ENCODE data around the gene SYT11. TPM values are rescaled to one million over a fixed set of nuclear protein-coding genes. Genes with fewer than 3 reads are reported as not detected.

The SYT11 gene
- total RNA-seq, 2 experiments from 2014 or later, result 8.7 to 9.2 TPM

- ChIA-PET CTCF (interaction anchor here (1.3 kb wide), 1 partner anchor 53 kb away, joined by 3 read pairs; the partner anchor contains the start of gene GON4L), POLR2A (interaction anchor here (1.2 kb wide), 1 partner anchor 30 kb away, joined by 3 read pairs; no protein-coding TSS in a partner anchor)
- Mint-ChIP-seq H3K4me1 (ENCODE audit: low read depth) (peaks cover 21% of the 10 kb centered on the region), H3K9me3 (no peaks in the 10 kb centered on the region), H3K27ac (peak overlapping the region; percentile 98), H3K36me3 (ENCODE audit: low read depth) (peaks cover 41% of the 10 kb centered on the region), H3K27me3 (no peaks in the 10 kb centered on the region), H3K4me3 (peak overlapping the region; percentile 94)
- intact Hi-C loops (cut with micrococcal nuclease), result no loop called here
- no peak for TF ChIP-seq CTCF (IDR thresholded peaks at IDR 0.05)
- DNase-seq (no peak), ATAC-seq (no peak)
These were observed 50.5 kb downstream of the SYT11 start for GRCh38 chr1:155909894-155910293.

- ATAC-seq, result peak; percentile 37
- CTCF ChIA-PET, result interaction anchor here (1.3 kb wide), 1 partner anchor 54 kb away, joined by 3 read pairs; the partner anchor contains the start of gene GON4L
These were observed 51.3 kb downstream of the SYT11 start for GRCh38 chr1:155910621-155911121.

GRCh38 chr1:155911156-155912055, 52.0 kb downstream of the SYT11 start, which contains the start of gene RIT1:
RIT1 (minus strand) TSS chr1:155911349; CDS start chr1:155910761, 588 bp downstream.
- no peaks in the 10 kb centered on the region for H3K27me3 Mint-ChIP-seq
- H3K4me3 Mint-ChIP-seq, result peak within 1 kb of the TSS; percentile 94
- DNase-seq, result peak; percentile 92
- CTCF ChIA-PET, result interaction anchor here (1.3 to 1.4 kb wide), 4 partner anchors 21 to 78 kb away, joined by 3 to 5 read pairs (median 3); partner anchors contain the start of gene GON4L
- no peaks in the 10 kb centered on the region for H3K9me3 Mint-ChIP-seq
- peak; percentile 9 for TF ChIP-seq CTCF (IDR thresholded peaks at IDR 0.05)
- H3K36me3 Mint-ChIP-seq (ENCODE audit: low read depth), result peaks cover 46% of the 10 kb centered on the region
- H3K4me1 Mint-ChIP-seq (ENCODE audit: low read depth), result peaks cover 21% of the 10 kb centered on the region
- POLR2A ChIA-PET, result interaction anchor here (0.8 to 1.3 kb wide), 6 partner anchors 13 to 65 kb away, joined by 3 to 8 read pairs (median 3); no protein-coding TSS in a partner anchor
- peak; percentile 94 for ATAC-seq
- intact Hi-C loops (cut with micrococcal nuclease), result no loop called here
- peak within 1 kb of the TSS; percentile 98 for H3K27ac Mint-ChIP-seq

More at GRCh38 chr1:155910621-155911121, 51.3 kb downstream of the SYT11 start:
- POLR2A ChIA-PET, result interaction anchor here (1.1 to 1.2 kb wide), 2 partner anchors 24 to 30 kb away, joined by 3 to 4 read pairs; no protein-coding TSS in a partner anchor
- Mint-ChIP-seq H3K36me3 (ENCODE audit: low read depth) (peaks cover 42% of the 10 kb centered on the region), H3K27ac (peak overlapping the region; percentile 98), H3K27me3 (no peaks in the 10 kb centered on the region), H3K4me3 (peak overlapping the region; percentile 94), H3K4me1 (ENCODE audit: low read depth) (peaks cover 21% of the 10 kb centered on the region), H3K9me3 (no peaks in the 10 kb centered on the region)
- TF ChIP-seq CTCF (IDR thresholded peaks at IDR 0.05), result no peak
- intact Hi-C loops (cut with micrococcal nuclease), result no loop called here
- DNase-seq, result peak; percentile 27

GRCh38 chr1:155912056-155912536, 52.7 kb downstream of the SYT11 start:
- H3K4me3 Mint-ChIP-seq, result peak overlapping the region; percentile 94
- CTCF ChIA-PET, result interaction anchor here (1.3 to 1.4 kb wide), 3 partner anchors 20 to 78 kb away, joined by 3 to 5 read pairs (median 3); no protein-coding TSS in a partner anchor

More at GRCh38 chr1:155912056-155912536, 52.7 kb downstream of the SYT11 start:
- Mint-ChIP-seq H3K36me3 (ENCODE audit: low read depth) (peaks cover 50% of the 10 kb centered on the region), H3K4me1 (ENCODE audit: low read depth) (peaks cover 21% of the 10 kb centered on the region), H3K27ac (peak overlapping the region; percentile 98), H3K27me3 (no peaks in the 10 kb centered on the region), H3K9me3 (no peaks in the 10 kb centered on the region)
- intact Hi-C loops (cut with micrococcal nuclease), result no loop called here
- DNase-seq, result no peak
- no peak for TF ChIP-seq CTCF (IDR thresholded peaks at IDR 0.05)
- no peak for ATAC-seq
- POLR2A ChIA-PET, result interaction anchor here (0.8 to 1.4 kb wide), 5 partner anchors 13 to 65 kb away, joined by 3 to 8 read pairs (median 3); partner anchors contain the start of gene KHDC4

Data from activated CD8-positive, alpha-beta T cell treated with anti-CD3 and anti-CD28 coated beads for 36 hours (primary cell).